DND-41 (cell line): ENCODE data around the gene MALAT1.

ENCODE experiments used
- CTCF ChIP-seq: IDR thresholded peaks from 2 replicates; pipeline ENCODE4 v1.5.1; 2012; ENCODE audit warnings: borderline replicate concordance, low read length, moderate library complexity, mild to moderate bottlenecking; ENCODE audit not compliant: poor library complexity, severe bottlenecking; ENCODE audit errors: extremely low read depth
- EZH2 ChIP-seq: IDR thresholded peaks from 3 replicates; pipeline ENCODE4 v1.6.1; 2012; ENCODE audit warnings: borderline replicate concordance, low read depth, mild to moderate bottlenecking, moderate library complexity, low read length, inconsistent platforms; ENCODE audit not compliant: severe bottlenecking

- no peak for TF ChIP-seq CTCF
- TF ChIP-seq EZH2 = no peak
Observed at GRCh38 chr11:65492387-65492636, 6.5 kb upstream of the MALAT1 start.
